RWPE1 (cell line): ENCODE data around the gene SP8.
A peak's percentile ranks its signal among the peaks of the same experiment; 100 is the strongest.
"Not testable (repeated sequence)": the region's sequence is repeated elsewhere in the genome, so short reads cannot be mapped to it uniquely, and the experiment has no call there.

ENCODE experiments used
- CTCF ChIA-PET: fragments of 350-600 bp; sonication (Branson Sonifier 250); formaldehyde crosslinking; extraction: SDS; loops from one replicate; lab custom pipeline; 2021; lab: Yijun Ruan, JAX
- POLR2A ChIA-PET: fragments of 400-600 bp; formaldehyde crosslinking; extraction: SDS; loops from one replicate; lab custom pipeline; 2020; ENCODE audit warnings: antibody characterized with exemption; ENCODE audit not compliant: low non-redundant PET; lab: Yijun Ruan, JAX
- DNase-seq: peaks from one replicate; pipeline ENCODE4 v3.0.0; 2012; ENCODE audit warnings: low spot score
- H3K27ac ChIP-seq: fragments of 450-650 bp; 2 replicates; pipeline ENCODE4 v1.5.1; 2017
- CTCF ChIP-seq: fragments of 450-650 bp; conservative IDR thresholded peaks from 2 replicates; pipeline ENCODE4 v1.5.1; 2017; ENCODE audit warnings: low read depth, mild to moderate bottlenecking

The SP8 gene

GRCh38 chr7:20786779-20787659, at the start of gene SP8:
Gene SP8 (minus strand): TSS chr7:20786886. CDS start chr7:20786798, 88 bp downstream.
- DNase-seq, result no peak
- POLR2A ChIA-PET, result no interaction called here
- CTCF ChIA-PET, result interaction anchor here (0.6 to 0.7 kb wide), 3 partner anchors 10 to 190 kb away, joined by 3 to 4 read pairs (median 3); no protein-coding TSS in a partner anchor
- no peak for TF ChIP-seq CTCF
- H3K27ac ChIP-seq, result no peak within 1 kb of the TSS

GRCh38 chr7:20836424-20836823, 49.7 kb upstream of the SP8 start:
- H3K27ac ChIP-seq, POLR2A ChIA-PET, DNase-seq: not testable (repeated sequence)
- CTCF ChIA-PET, result interaction anchor here (0.6 to 0.8 kb wide), 2 partner anchors 58 to 131 kb away, joined by 8 to 9 read pairs; no protein-coding TSS in a partner anchor

- CTCF ChIA-PET, result interaction anchor here (0.6 to 0.7 kb wide), 2 partner anchors 9 to 15 kb away, joined by 3 read pairs; no protein-coding TSS in a partner anchor
- TF ChIP-seq CTCF, result no peak
- no peak for DNase-seq
- no peak overlapping the region for H3K27ac ChIP-seq
- POLR2A ChIA-PET, result no interaction called here
These were observed 48.5 kb upstream of the SP8 start for GRCh38 chr7:20835111-20835750.

- TF ChIP-seq CTCF, result peak; percentile 25; the same call in 1 of the 2 replicates
- peak; percentile 11 for DNase-seq
- H3K27ac ChIP-seq, result no peak overlapping the region
- ChIA-PET POLR2A (no interaction called here), CTCF (interaction anchor here (0.6 to 1.2 kb wide), 5 partner anchors 10 to 327 kb away, joined by 3 to 4 read pairs (median 3); no protein-coding TSS in a partner anchor)
These were observed 48.0 kb upstream of the SP8 start for GRCh38 chr7:20834656-20835055.

GRCh38 chr7:20831956-20832355, 45.3 kb upstream of the SP8 start:
- no peak for DNase-seq
- ChIA-PET POLR2A (no interaction called here), CTCF (no interaction called here)
- no peak overlapping the region for H3K27ac ChIP-seq
- TF ChIP-seq CTCF, result no peak

- no peak overlapping the region for H3K27ac ChIP-seq
- no peak for DNase-seq
- POLR2A ChIA-PET, result no interaction called here
- CTCF ChIA-PET, result no interaction called here
- TF ChIP-seq CTCF, result no peak
These were observed 44.8 kb upstream of the SP8 start for GRCh38 chr7:20831451-20831850.
